HFF-Myc (cell line): ENCODE results near the gene MAP3K9.

Experiments
- DNase-seq: peaks from one replicate; pipeline ENCODE4 v3.0.0-alpha.2; 2011; ENCODE audit warnings: low read depth; ENCODE audit errors: extremely low read depth
- H3K4me3 ChIP-seq: replicated peaks from 2 replicates; pipeline ENCODE4 v1.5.1; 2011; ENCODE audit warnings: low read depth, mild to moderate bottlenecking, control low read depth, low read length
- CTCF ChIP-seq: IDR thresholded peaks from 2 replicates; pipeline ENCODE4 v1.5.1; 2012; ENCODE audit warnings: mild to moderate bottlenecking, low read depth, low read length, control low read depth; ENCODE audit errors: missing control alignments

Gene MAP3K9

GRCh38 chr14:70721542-70721941 is 87.8 kb downstream of the MAP3K9 start:
- DNase-seq: no peak
- TF ChIP-seq CTCF: no peak
- no peak overlapping the region for H3K4me3 ChIP-seq

GRCh38 chr14:70718383-70719118 is 90.8 kb downstream of the MAP3K9 start:
- DNase-seq: no peak
- H3K4me3 ChIP-seq: no peak overlapping the region
- no peak for TF ChIP-seq CTCF

GRCh38 chr14:70716958-70717357 is 92.4 kb downstream of the MAP3K9 start:
- H3K4me3 ChIP-seq: no peak overlapping the region
- DNase-seq: no peak
- no peak for TF ChIP-seq CTCF

GRCh38 chr14:70716483-70716882 is 92.8 kb downstream of the MAP3K9 start:
- TF ChIP-seq CTCF: no peak
- no peak for DNase-seq
- no peak overlapping the region for H3K4me3 ChIP-seq

GRCh38 chr14:70714055-70714550 is 95.2 kb downstream of the MAP3K9 start:
- TF ChIP-seq CTCF: peak; percentile 46
- H3K4me3 ChIP-seq: no peak overlapping the region
- DNase-seq: peak; percentile 39

- no peak overlapping the region for H3K4me3 ChIP-seq
- no peak for TF ChIP-seq CTCF
- no peak for DNase-seq
These were observed 95.8 kb downstream of the MAP3K9 start for GRCh38 chr14:70713511-70713916.
